IPS-NIHi7 (cell line): ENCODE data around the gene ARCN1.

Experiments used
- DNase-seq: peaks from one replicate; pipeline ENCODE4 v3.0.0; 2012; ENCODE audit warnings: mixed read lengths; ENCODE audit errors: extremely low spot score

The ARCN1 gene

GRCh38 chr11:118636569-118637290 is 64.5 kb downstream of the ARCN1 start:
- DNase-seq: no peak

DNA sequence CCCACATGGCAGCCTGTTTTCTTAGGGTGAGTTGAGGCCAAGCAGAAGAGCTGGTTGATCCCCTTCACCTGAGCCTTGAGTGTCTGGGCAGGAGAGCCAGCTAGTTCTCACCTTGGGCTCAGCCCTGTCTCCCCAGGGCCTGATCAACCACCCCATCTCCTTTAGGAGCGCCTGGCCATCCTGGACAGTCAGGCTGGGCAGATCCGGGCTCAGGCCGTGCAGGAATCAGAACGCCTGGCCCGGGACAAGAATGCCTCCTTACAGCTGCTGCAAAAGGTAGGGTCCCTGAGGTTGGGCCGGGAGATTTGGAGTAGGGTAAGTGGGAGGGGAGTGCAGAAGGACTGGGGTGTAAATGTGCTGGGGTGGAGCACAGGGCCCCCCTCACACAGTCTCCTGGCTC is 66.5 kb downstream of the ARCN1 start:
- DNase-seq: no peak

GRCh38 chr11:118639899-118640298 is 67.7 kb downstream of the ARCN1 start:
- DNase-seq: no peak

DNA sequence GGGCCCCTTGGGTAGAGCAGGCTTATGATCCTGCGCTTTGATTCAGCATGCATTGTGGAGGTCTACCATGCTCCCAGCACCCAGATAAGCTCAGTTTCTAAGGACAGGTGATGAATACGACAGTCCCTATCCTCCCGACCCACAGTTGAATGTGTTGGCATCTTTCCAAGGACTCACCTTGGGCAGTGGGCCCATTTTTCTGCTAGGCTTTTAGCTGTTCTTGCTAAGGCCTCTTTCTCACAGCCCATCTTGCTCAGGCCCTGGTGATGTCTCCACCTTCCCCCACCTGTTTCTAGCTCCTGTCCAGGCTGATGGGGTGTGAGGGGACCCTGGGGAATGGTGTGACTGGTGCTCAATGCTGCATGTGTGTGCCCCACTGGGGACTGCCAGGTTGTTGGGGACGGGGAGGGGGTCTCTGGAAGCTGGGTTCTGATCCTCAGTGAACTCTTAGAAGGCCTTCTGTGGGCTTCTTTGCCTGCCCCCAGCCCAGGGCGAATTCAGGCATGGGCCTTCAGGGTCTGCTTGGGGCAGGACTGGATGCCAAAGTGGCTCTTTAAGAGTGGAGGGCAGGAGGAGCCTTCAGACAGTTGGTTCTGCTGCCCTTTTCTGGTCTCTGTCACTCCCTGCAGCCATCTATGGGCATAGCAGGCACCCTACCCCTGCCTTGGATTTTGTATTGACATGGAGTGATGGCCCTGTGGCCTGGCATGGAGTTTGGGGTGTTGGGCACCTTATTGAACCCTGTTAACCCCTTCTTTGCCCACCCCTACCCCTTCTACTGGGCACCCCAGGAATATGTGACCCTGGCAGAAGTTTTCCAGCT is 68.3 kb downstream of the ARCN1 start:
- no peak for DNase-seq

DNA sequence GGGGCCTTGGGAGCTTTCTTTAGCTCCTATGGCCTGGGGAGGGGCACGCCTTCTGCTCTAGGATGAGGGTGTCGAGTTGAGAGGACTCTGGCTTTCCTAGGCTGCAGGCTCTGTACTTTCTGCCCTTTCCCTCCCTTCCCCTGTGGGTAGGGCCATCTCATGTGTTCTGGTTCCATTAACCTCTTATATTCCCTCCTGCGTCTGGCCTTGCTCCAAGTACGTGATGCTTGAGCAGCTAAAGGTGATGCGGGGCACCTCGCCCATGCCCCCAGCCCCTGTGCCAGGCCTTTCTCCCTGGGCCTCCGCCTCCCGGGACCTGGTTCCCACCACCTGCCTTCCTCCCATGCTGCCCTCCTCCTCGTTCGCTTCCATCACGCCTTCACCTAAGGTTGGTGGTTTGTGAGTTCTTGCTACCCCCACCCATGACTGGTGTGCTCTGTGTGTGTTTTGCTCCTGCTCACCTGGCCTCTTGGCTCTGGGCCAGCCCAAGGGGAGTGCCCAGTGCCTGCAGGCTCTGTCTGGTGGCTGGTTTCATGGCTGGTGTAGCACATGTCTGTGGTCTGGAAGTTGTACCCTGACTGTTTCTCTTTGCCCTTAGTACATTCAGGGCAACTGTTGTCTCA is 69.3 kb downstream of the ARCN1 start:
- DNase-seq: no peak

- DNase-seq: no peak
Observed at GRCh38 chr11:118643142-118643994, 71.2 kb downstream of the ARCN1 start.

DNA sequence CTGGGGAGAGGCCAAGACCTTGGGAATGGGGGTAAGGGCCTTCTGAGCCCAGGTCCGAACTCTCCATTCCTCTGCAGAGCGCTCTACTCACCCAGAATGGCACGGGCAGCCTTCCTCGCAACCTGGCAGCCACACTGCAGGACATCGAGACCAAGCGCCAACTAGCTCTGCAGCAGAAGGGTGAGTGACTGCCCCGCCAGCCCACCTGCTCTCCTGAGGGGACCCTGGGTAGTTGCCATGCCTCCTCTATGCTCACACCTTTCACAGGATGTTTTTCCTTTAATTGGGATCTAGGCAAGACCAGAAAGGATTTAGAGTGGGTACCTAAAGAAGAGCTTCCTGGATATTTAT is 71.8 kb downstream of the ARCN1 start:
- DNase-seq: no peak

DNA sequence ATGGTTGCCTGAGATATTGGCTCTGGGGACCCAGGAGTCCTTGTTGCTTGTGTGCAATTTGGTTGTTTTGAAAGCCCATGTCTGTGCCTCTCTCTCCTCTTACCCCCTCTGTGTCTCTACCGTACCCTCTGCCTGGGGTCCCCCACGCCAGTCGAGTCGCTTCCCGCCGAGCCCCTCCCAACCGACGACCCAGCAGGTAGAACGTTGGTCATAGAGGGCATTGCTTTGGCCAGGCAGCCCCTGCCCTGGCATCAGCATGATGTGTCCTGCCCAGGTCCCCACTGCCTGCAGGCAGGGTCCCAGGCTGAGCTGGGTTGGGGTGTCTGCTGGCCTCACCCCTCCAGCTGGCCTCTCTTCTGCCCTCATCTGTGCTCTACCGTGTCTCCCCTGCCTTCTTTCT is 72.3 kb downstream of the ARCN1 start:
- DNase-seq: no peak

DNA sequence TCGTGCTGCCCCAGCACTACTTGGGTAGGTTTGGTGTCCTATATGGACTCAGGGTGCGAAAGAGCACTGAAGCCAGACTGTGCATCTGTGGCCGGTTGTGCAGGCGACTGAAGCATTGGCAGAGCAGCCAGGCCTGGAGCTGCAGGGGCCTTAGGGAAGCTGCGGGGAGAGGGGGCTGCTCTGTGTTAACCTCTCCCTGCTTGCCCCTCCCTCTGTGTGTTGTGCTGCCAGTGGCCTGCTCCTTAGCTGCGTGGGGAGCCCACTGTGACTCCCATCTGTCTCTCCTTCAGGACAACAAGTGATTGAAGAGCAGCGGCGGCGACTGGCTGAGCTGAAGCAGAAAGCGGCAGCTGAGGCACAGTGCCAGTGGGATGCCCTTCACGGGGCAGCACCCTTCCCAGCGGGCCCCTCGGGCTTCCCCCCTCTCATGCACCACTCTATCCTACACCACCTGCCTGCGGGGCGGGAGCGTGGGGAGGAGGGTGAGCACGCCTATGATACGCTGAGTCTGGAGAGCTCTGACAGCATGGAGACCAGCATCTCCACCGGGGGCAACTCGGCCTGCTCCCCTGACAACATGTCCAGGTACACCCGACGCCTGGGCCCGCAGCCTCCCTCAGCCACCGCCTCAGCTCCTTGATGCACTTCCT is 73.0 kb downstream of the ARCN1 start:
- DNase-seq: no peak

DNA sequence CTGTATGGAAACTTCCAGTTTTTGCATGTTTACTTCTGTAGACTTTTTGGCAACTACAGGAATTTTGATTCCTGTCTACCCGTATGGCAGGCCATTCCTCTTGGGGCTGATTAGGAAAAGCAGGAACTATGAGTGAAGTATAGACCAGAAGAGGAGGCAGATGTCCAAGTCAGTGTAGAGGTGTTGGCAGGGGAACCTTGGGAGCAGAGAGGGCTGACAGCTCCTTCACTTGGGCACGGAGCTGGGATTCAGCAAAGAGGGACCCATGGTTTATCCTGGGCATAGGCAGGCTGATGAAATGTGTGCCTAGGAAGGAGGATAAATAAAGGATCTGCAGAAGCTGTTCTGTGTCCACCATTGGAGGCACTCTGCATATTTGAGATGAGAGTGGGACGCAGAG is 74.2 kb downstream of the ARCN1 start:
- DNase-seq: no peak

GRCh38 chr11:118648291-118648690 is 76.1 kb downstream of the ARCN1 start:
- DNase-seq: no peak

DNA sequence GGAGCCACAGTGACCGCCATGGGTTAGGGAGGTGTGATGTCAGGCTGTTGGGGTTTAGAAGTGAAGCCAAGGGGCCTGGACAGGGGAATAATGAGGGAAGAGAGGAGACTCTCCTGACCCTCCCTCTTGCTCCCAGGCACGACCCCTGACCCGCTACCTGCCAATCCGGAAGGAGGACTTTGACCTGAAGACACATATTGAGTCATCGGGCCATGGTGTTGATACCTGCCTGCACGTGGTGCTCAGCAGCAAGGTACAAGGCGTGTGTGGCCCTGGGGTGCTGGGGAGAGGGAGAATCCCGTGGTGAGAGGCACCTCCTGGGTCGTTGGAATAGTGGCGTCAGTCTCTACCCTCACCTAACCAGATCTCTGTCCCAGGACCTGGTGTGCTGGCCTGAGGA is 77.7 kb downstream of the ARCN1 start:
- DNase-seq: no peak

DNA sequence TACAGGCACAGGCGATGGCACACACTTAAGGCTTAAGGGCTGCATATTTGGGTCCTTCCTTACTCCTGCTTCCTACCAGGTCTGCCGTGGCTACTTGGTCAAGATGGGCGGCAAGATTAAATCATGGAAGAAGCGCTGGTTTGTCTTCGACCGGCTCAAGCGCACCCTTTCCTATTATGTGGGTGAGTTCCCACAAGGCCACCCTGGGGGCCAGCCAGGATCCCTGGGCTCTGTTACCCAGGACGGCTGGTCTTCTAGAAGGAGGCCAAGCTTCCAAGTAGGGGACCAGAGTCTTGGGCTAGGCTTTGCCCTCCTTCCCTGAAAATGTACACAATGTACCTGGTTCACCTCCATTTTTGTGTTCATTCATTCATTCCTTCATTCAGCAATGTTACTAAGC is 78.2 kb downstream of the ARCN1 start:
- no peak for DNase-seq

- DNase-seq: no peak
Observed at GRCh38 chr11:118651820-118652219, 79.6 kb downstream of the ARCN1 start.
